ENCODE results near the gene CCDC74A. TPM values are rescaled to one million over a fixed set of nuclear protein-coding genes. Genes with fewer than 3 reads are reported as not detected.

CCDC74A gene
- total and polyA plus RNA-seq, 9 of the 15 experiments (the other 6 are each of a cell fraction or from before 2014, with no cell fraction given) = 1.1 to 38.1 (median 9.6) TPM

DNA sequence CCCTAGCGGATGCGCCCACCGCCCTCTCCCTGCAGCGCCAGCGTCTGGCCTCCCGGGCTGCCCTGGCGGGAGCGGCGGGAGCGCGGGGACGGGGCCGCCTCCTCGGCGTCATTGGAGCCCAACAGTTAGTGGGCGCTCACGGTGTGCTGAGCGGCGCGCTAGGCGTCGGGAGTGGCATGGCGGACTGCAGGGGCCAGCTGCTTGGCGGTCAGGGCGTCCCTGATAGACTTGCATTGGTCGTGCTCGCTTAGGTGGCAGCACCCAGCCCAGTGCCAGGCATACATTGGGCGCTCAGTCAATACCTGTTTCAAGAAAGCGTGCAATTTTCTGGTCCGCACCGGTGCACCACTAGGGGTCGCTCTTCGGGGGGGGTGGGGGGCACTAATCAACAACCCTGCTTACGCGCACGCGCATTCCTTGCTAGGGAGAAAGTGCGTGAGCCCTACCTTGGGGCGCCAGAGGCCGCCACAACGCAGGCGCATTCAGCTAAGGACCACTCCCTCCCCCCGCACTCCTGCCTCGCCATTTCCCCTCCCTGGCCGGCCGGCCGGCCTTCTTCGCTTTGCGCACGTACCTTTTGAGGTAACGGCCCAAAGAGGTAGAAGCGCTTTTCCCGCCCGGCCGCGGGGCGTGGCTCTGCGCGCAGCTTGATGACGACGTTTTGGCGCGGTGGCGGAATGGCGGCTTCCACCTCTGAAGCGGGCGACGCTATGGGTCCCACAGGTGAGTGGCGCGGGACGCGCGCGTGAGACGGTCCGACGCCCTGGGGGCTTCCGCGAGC is 35.1 kb upstream of the CCDC74A start (continued):
- no peak for TF ChIP-seq HES1 (IDR thresholded peaks at IDR 0.05; ENCODE audit: low read depth)
- TF ChIP-seq CBX8 (IDR thresholded peaks at IDR 0.05; ENCODE audit: borderline replicate concordance, extremely low read depth, low read depth, low read length, poor library complexity, severe bottlenecking) = no peak
- TF ChIP-seq ZNF3 (CRISPR knock-in tag; IDR thresholded peaks at IDR 0.05) = no peak
- TF ChIP-seq, protein P1, sequence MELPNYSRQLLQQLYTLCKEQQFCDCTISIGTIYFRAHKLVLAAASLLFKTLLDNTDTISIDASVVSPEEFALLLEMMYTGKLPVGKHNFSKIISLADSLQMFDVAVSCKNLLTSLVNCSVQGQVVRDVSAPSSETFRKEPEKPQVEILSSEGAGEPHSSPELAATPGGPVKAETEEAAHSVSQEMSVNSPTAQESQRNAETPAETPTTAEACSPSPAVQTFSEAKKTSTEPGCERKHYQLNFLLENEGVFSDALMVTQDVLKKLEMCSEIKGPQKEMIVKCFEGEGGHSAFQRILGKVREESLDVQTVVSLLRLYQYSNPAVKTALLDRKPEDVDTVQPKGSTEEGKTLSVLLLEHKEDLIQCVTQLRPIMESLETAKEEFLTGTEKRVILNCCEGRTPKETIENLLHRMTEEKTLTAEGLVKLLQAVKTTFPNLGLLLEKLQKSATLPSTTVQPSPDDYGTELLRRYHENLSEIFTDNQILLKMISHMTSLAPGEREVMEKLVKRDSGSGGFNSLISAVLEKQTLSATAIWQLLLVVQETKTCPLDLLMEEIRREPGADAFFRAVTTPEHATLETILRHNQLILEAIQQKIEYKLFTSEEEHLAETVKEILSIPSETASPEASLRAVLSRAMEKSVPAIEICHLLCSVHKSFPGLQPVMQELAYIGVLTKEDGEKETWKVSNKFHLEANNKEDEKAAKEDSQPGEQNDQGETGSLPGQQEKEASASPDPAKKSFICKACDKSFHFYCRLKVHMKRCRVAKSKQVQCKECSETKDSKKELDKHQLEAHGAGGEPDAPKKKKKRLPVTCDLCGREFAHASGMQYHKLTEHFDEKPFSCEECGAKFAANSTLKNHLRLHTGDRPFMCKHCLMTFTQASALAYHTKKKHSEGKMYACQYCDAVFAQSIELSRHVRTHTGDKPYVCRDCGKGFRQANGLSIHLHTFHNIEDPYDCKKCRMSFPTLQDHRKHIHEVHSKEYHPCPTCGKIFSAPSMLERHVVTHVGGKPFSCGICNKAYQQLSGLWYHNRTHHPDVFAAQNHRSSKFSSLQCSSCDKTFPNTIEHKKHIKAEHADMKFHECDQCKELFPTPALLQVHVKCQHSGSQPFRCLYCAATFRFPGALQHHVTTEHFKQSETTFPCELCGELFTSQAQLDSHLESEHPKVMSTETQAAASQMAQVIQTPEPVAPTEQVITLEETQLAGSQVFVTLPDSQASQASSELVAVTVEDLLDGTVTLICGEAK (IDR thresholded peaks at IDR 0.05) = peak; percentile 28; the same call in 1 of the 2 replicates
- TF ChIP-seq, protein P1 (CRISPR knock-in tag; IDR thresholded peaks at IDR 0.05) = no peak
- no peak for TF ChIP-seq GATA2 (CRISPR knock-in tag; IDR thresholded peaks at IDR 0.05)
- no peak for TF ChIP-seq ZNF668 (CRISPR knock-in tag; IDR thresholded peaks at IDR 0.05)
- TF ChIP-seq ZBTB1 (CRISPR knock-in tag; IDR thresholded peaks at IDR 0.05; ENCODE audit: borderline replicate concordance, low read depth) = no peak
- peak in 1 of 2 experiments; percentile 29; a peak in 1 of 4 replicates for TF ChIP-seq SIX5 (IDR thresholded peaks at IDR 0.05; ENCODE audit: borderline replicate concordance in 1 of 2, insufficient read depth in 1 of 2, low read depth in 1 of 2, low read length in 2 of 2)
- TF ChIP-seq MBD2 (IDR thresholded peaks at IDR 0.05; ENCODE audit: borderline replicate concordance, low read depth) = peak; percentile 60; the same call in 1 of the 2 replicates
- TF ChIP-seq JUN (IDR thresholded peaks at IDR 0.05; ENCODE audit: borderline replicate concordance, low read depth, low read length) = no peak
- no peak; the same call in 1 of the 2 replicates for TF ChIP-seq JUN (CRISPR knock-in tag; IDR thresholded peaks at IDR 0.05; ENCODE audit: borderline replicate concordance)
- TF ChIP-seq CXXC5 (CRISPR knock-in tag; IDR thresholded peaks at IDR 0.05) = peak; percentile 90
- TF ChIP-seq FOXJ2 (tag; IDR thresholded peaks at IDR 0.05) = peak; percentile 84
- no peak for TF ChIP-seq BRF1 (IDR thresholded peaks at IDR 0.05; ENCODE audit: borderline replicate concordance, extremely low read depth, insufficient read length)

All from K562 (cell line).